ENCODE measurements around the gene GPRIN3.

DNA sequence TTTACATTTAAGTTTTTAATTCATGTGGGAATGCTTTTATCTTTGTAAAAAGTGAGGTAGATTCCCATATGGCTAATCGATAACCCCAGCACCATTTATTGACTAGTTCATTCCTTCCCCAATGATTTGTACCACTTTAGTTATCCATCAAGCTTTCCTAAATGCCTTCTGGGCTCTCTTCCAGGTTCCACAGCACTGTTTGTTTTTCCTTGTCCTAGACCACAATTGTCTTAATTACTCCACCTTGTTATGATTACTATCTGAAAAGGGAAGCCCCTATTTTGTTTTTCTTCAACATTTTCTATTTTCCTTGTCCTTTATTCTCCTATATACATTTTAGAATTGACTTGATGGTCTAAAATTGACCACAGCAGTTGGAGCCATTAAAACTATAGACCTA lies 48.5 kb upstream of the GPRIN3 start:
- TF ChIP-seq, protein P1, sequence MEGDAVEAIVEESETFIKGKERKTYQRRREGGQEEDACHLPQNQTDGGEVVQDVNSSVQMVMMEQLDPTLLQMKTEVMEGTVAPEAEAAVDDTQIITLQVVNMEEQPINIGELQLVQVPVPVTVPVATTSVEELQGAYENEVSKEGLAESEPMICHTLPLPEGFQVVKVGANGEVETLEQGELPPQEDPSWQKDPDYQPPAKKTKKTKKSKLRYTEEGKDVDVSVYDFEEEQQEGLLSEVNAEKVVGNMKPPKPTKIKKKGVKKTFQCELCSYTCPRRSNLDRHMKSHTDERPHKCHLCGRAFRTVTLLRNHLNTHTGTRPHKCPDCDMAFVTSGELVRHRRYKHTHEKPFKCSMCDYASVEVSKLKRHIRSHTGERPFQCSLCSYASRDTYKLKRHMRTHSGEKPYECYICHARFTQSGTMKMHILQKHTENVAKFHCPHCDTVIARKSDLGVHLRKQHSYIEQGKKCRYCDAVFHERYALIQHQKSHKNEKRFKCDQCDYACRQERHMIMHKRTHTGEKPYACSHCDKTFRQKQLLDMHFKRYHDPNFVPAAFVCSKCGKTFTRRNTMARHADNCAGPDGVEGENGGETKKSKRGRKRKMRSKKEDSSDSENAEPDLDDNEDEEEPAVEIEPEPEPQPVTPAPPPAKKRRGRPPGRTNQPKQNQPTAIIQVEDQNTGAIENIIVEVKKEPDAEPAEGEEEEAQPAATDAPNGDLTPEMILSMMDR (IDR thresholded peaks at IDR 0.05) = no peak
- no peak for TF ChIP-seq POLR2A (IDR thresholded peaks at IDR 0.05)
- TF ChIP-seq EP300 (IDR thresholded peaks at IDR 0.05) = no peak
- TF ChIP-seq POLR2AphosphoS5 (IDR thresholded peaks at IDR 0.05) = no peak

All from stomach (tissue), 4 donors.